Kidney glomerular epithelial cell (primary cell): ENCODE data around the gene ELOVL1.
"Not testable (repeated sequence)": the region's sequence is repeated elsewhere in the genome, so short reads cannot be mapped to it uniquely, and the experiment has no call there.

Experiments
- DNase-seq: peaks from one replicate; lab custom pipeline; 2025; lab: John Stamatoyannopoulos, UW

Gene ELOVL1

GRCh38 chr1:43367904-43368645 lies at the start of gene ELOVL1:
Gene ELOVL1 (minus strand): TSS chr1:43368011. CDS start chr1:43365609, 2,402 bp downstream.
- DNase-seq: peak; percentile 72

DNA sequence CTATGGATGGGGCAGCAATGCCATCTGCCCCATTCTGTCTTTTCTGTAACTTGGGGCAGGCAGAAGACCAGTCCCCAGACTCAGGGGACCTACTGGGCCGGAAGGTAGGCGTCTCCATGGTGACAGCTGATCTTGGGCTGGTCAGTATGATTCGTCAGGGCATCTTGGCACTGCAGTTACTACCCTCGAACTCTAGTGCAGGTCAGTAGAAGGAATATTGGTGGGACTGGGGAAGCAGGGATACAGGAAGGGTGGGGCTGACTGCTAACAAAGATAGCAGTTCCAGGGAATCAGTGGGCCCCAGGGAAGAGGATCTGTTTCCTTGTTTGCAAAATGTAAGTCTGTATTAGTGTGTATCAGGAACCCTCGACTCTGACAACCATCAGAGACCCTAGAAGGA lies 48.1 kb upstream of the ELOVL1 start:
- DNase-seq: no peak

DNA sequence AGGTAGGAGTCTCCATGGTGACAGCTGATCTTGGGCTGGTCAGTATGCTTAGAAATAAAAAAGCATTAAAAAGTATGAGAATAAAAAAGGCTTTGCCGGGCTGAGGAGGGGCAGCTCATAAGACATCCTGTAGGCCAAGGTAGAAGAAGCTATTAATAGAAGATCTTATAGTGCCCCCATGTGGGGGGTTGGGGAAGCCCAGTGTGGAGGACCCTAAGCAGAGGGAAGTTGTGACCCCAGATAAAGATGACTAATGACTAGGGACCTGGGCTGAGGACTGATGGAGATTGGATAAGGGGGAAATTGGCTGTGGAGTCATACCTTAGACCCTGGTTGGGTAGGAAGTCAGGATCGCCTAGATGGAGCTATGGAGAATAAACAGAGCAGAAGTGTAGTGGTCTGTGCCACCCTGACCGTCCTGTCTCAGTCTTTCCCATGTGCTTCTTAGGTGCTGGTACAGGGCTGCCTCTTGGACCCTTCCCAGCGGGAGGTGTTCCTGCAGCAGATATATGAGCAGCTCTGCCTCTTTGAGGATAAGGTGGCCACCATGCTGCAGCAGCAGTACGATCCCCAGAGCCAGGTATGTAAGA lies 46.9 kb upstream of the ELOVL1 start:
- peak; percentile 2 for DNase-seq

DNA sequence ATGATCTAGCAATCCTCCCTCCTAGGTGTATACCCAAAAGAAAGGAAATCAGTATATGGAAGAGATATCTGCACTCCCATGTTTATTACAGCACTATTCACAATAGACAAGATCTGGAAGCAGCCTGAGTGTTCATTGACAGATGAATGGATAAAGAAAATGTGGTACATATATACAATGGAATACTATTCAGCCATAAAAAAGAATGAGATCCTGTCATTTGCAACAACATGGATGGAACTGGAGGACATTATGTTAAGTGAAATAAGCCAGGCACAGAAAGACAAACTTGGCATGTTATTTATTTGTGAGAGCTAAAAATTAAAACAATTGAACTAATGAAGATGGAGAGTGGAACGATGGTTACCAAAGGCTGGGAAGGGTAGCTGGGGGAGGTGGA lies 45.6 kb upstream of the ELOVL1 start:
- DNase-seq: not testable (repeated sequence)

GRCh38 chr1:43410571-43410970 lies 42.8 kb upstream of the ELOVL1 start:
- no peak for DNase-seq

DNA sequence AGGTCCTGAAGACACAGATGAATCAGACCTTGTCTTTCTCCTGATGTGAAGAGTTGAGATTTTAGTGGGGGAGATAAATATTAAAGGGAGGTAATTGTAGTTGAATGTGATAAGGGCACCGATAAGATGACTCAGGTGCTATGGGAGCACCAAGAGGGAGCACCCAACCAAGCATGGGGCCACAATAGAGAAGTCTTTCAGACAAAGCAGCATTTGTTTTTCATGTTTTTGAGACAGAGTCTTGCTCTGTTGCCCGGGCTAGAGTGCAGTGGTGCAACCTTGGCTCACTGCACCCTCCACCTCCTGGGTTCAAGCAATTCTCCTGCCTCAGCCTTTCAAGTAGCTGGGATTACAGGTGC lies 38.0 kb upstream of the ELOVL1 start:
- DNase-seq: no peak

GRCh38 chr1:43405219-43405875 lies 37.5 kb upstream of the ELOVL1 start:
- no peak for DNase-seq

GRCh38 chr1:43404353-43404752 lies 36.5 kb upstream of the ELOVL1 start:
- DNase-seq: no peak

DNA sequence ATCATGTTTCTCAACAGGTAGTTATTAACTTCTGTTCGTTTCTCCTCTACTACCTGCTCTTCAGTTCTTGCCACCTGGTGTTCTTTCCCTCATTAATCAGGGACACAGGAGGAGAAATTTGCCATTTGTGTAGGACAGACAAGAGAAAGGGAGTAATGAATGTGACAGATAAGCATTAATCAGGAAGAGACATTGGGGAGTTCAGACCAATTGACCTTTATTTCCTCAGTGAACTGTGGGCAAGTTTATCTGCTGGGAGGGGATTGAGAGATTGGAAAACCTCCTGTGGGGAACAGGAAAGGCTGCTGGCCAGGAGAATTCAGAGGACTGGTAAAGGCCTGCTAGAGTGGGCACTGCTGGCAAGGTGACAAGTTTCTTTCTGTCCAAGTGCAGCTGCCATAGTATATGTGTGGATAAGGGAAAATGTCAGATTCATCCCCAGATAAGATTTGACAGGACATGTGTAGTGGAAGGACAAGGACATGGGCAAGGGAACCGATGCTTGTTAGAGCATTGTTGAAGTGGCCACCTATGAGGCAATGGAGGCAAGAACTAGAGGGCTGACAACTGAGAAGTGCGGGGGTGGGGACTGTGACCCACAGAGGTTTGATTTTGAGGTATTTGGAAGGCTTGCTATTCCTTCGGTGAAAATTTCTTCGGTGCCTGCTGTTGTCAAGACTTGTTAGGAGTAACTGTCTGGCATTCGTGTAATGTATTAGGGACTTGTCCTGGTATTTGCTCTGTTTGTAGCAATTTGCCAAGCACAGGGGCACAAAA lies 34.5 kb upstream of the ELOVL1 start:
- no peak for DNase-seq

DNA sequence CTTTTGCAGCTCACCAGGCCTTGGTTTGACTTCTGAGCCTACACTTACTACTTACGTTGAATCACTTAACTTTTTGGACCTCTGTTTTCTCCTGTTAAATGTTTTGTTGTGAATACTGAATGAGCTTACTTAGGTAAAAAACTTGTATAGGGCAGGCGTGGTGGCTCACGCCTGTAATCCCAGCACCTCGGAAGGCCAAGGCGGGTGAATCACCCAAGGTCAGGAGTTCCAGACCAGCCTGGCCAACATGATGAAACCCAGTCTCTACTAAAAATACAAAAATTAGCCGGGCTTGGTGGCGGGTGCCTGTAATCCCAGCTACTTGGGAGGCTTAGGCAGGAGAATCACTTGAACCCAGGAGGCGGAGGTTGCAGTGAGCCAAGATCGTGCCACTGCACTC lies 32.6 kb upstream of the ELOVL1 start:
- not testable (repeated sequence) for DNase-seq

DNA sequence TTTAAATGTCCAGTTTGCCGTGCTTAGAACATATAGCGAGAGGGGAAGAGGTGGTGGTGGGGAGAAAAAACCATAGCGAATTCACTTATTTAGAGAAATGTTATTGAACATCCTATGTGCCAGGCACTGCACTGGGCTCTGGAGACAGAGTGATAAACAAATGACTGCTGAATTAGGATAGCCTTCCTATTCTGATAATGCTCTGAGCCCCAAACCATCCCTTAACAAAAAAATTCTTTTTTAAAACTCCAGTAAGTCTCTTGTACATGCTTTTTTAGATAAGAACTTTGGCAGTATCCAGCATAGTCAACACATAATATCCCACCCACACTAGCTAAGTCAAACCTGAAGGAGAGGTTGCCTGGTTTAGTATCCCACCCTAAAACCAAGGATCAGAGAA lies 30.4 kb upstream of the ELOVL1 start:
- DNase-seq: no peak

DNA sequence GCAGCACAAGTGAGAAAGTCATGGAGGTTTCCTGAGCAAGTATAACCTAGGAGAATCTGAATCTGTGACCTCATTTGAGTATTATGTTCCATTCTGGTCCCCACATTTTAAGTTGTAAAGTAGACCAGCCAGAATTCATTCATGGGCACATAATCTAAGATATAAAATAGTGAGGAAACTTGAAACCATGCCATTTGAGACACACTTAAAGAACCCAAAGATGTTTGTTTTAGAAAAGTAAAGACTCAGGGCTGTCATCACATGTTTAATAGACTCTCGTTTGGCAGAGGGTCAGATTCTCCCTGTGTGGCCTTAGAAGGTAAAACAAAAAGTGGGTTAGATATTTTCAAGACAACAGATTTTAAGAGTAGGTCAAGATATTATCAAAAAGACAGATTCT lies 28.2 kb upstream of the ELOVL1 start:
- DNase-seq: no peak

GRCh38 chr1:43395523-43395922 lies 27.7 kb upstream of the ELOVL1 start:
- DNase-seq: no peak

GRCh38 chr1:43392702-43393101 lies 24.9 kb upstream of the ELOVL1 start:
- no peak for DNase-seq

DNA sequence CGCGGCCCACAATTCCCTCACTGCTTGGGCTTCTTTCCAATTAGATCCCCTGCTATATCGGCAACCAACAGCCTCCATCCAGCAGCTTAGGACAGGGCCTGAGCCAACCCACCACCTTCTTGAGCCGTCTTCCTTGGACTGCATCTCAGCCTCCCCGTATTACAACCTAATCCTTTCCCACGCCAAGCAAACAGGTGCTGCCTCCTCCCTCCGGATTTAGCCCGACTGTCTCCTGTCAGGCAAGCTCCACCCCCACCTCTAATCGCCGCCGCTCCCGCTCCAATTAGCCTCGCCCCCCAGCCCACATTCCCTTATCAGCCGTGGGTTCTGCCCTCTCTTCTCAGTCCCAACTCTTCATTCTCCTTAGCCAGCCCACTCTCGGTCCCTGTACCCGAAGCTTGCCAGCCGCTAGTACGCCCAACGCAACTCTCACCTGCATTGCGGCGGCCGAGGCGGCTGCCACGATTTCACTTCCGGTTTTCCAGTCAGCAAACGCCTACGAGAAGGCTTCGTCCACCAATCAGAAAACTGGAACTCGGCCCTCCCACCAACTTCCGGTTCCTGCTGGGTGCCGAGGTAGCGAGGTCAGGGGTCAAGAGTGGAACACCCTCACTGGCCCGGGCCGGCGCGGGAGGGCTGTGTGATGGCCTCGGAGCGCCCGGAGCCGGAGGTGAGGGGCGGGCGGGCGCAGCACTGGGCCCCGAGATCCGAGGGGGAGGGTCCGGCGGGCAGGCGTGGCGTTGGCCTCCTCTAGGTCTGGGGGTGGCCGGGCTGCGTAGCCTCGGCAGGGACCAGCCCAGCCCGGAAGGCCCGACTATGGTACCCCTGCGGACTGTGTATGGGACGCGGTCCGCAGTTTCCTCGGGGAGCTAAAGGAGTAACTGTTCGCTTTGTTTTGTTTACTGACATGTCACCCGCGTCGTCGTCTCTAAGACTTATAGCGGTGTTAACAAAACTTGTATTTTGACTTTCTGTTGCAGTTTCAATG lies 21.8 kb upstream of the ELOVL1 start, which contains the start of the genes MED8 and SZT2:
Gene MED8 (minus strand): TSS at position 475 of the 988 bp plus-strand sequence. CDS start 36 bp downstream, at position 439.
Gene SZT2 (plus strand): TSS at position 574 of the 988 bp plus-strand sequence. CDS start 70 bp downstream, at position 644.
- DNase-seq: peak; percentile 98

GRCh38 chr1:43388613-43389012 lies 20.8 kb upstream of the ELOVL1 start:
- DNase-seq: no peak

DNA sequence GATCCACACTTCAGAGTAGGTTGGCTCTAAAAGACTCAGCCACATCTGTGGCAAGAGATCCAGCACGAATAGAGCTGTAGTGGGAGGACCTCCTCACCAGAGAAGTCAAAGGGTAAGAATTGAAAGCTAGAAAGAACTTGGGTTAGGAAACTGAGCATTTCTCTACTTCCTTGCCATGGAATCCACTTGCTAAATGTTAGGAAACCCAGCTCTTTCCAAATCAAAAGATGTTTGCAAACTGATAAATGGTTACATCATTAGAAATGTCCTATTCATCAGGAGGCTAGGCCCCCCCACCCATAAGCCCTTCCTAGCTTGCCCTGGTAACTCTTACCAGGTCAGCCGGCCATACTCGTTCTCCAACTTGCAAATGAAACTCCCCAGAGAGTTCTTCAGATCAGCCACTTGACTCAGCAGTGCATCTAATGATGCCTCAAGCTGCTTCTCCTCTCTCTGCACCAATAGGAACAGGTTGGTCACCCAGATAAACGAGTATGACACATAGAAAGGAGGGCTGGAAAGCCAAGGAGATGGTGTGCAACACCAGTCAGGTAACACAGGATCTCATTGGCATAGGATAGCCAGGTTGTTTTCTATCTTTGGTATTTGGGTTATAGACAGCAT lies 20.3 kb upstream of the ELOVL1 start:
- no peak for DNase-seq

- DNase-seq: no peak
Observed at GRCh38 chr1:43386676-43387075, 18.9 kb upstream of the ELOVL1 start.

DNA sequence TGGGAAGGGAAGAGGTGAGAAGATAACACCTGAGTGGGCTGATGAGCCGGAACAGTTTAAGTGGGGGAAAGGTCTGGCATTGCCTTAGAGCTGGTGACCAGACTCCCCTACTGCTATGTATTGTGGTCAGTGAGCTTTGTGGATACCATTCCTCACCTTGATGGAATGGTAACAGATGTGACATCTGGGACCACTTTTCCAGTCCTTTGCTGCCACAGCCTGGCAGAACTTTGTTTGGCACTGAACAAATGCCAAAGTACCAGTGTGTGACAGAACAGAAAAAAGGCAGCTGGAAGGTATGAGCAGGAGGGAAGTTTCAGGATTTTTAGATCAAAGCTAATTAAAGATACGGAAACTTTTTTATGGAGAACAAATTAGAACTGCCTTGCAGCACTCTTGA lies 15.6 kb upstream of the ELOVL1 start:
- DNase-seq: no peak

DNA sequence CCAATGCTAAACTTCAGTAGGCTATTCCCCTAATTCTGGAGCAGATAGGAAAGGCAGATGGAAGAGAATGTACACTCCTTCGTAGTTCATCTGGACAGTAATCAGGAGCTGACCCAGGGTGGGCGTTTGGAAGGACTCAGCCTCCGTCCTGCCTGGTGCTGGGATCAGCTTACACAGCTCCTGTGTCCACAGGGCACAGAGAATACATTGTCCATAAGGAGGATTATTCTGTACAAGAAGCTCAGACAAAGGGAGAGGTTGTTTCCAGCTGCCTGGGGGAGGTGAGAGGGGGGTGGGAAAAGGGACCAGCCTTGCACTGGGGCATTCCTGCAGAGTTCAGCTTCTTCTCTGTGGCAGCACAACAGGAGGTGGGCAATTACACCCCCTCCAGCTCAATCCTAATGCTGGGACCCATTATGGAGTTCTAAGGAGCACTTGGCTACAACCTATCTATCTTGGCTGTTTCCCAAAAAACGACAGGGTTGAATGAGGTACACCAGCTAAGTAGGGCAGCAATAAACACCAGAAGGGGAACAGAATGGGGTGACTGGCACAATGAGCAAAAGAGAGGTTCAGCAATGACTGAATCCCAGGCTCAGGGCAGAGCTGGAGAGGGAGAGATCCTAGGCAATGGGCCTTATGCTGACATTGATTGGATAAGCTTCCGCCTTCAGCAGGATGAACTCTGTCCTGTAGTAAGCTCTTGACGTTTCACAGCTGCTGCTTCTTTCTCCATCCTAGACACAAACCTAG lies 14.4 kb upstream of the ELOVL1 start:
- DNase-seq: no peak
